ENCODE data around the gene COL27A1.

- TF ChIP-seq CTCF (IDR thresholded peaks at IDR 0.05) (no peak), POLR2A (IDR thresholded peaks at IDR 0.05) (no peak)
Measured at GRCh38 chr9:114172981-114173833, 17.9 kb downstream of the COL27A1 start.

All from adrenal gland (tissue), 5 donors.